Measurements from ENCODE around the gene OSCP1.

The OSCP1 gene

GRCh38 chr1:36467027-36467410 lies 16.8 kb upstream of the OSCP1 start:
- H3K9me3 ChIP-seq: 0 out of 2 replicates have a peak, but pooled peaks cover 2% of the 10 kb centered on the region
- in situ Hi-C loops (cut with MboI; ENCODE audit: low sequenced_read_pairs): no loop called here
- H3K4me1 ChIP-seq: peaks cover 20% of the 10 kb centered on the region
- DNase-seq (ENCODE audit: low spot score in 2 of 2): no peak
- H3K4me3 ChIP-seq: no peak overlapping the region
- H3K36me3 ChIP-seq (replicated peaks): peaks cover 8% of the 10 kb centered on the region
- no peaks in the 10 kb centered on the region for H3K27me3 ChIP-seq (ENCODE audit: low read depth)

- H3K27me3 ChIP-seq (ENCODE audit: low read depth): no peaks in the 10 kb centered on the region
- peaks cover 20% of the 10 kb centered on the region for H3K4me1 ChIP-seq
- 0 out of 2 replicates have a peak, but pooled peaks cover 2% of the 10 kb centered on the region for H3K9me3 ChIP-seq
- peaks cover 13% of the 10 kb centered on the region for H3K36me3 ChIP-seq (replicated peaks)
- no peak for DNase-seq (ENCODE audit: low spot score in 2 of 2)
- in situ Hi-C loops (cut with MboI; ENCODE audit: low sequenced_read_pairs): no loop called here
- H3K4me3 ChIP-seq: no peak overlapping the region
Measured at GRCh38 chr1:36466370-36467026, 16.2 kb upstream of the OSCP1 start.

GRCh38 chr1:36465731-36466369 lies 15.6 kb upstream of the OSCP1 start:
- no peak for DNase-seq (ENCODE audit: low spot score in 2 of 2)
- H3K4me3 ChIP-seq: no peak overlapping the region
- H3K36me3 ChIP-seq (replicated peaks): peaks cover 19% of the 10 kb centered on the region
- H3K9me3 ChIP-seq: 0 out of 2 replicates have a peak, but pooled peaks cover 2% of the 10 kb centered on the region
- in situ Hi-C loops (cut with MboI; ENCODE audit: low sequenced_read_pairs): no loop called here
- peaks cover 20% of the 10 kb centered on the region for H3K4me1 ChIP-seq
- no peaks in the 10 kb centered on the region for H3K27me3 ChIP-seq (ENCODE audit: low read depth)

GRCh38 chr1:36464605-36465393 lies 14.5 kb upstream of the OSCP1 start:
- H3K4me3 ChIP-seq: peak overlapping the region; percentile 99
- H3K27me3 ChIP-seq (ENCODE audit: low read depth): no peaks in the 10 kb centered on the region
- 0 out of 2 replicates have a peak, but pooled peaks cover 2% of the 10 kb centered on the region for H3K9me3 ChIP-seq
- in situ Hi-C loops (cut with MboI; ENCODE audit: low sequenced_read_pairs): no loop called here
- H3K4me1 ChIP-seq: peaks cover 20% of the 10 kb centered on the region
- H3K36me3 ChIP-seq (replicated peaks): peaks cover 30% of the 10 kb centered on the region
- no peak for DNase-seq (ENCODE audit: low spot score in 2 of 2)

DNA sequence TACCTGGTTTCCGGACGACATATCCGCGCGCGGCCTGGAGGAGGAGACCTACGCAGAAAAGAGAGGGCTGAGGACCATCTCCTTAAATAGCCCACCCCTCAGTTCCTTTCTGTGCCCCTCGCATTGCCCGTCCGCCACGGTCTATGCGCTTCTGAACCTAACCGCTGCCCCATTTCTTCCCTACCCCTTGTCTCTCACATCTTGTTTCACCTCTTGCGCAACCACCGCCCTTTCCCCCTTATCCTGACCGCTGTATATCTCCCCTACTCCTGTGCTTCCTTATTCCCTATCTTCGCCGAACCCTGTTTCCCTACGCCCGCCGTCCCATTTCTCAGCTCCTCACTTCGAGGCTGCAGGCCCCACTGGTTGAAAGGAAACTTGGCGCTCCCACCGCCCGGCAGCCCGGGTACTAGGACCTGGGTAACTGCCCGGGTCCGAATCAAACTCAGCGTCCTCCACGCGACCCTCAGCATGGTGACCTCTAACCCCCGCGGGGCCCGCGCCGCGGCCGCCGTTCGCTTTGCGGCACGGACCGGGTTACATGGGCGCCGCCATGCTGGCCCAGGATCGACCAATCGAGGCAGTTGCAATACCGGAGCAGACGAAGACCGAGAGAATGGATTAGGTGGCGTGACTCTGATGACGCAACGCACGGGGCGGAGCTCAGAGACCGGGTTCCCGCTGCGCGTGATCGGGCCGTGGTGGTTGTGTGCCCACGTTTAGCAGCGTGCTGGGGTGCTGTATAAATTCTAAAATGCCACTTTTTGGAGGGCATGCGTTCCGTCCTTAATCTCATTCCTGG lies 13.8 kb upstream of the OSCP1 start, which contains the start of gene MRPS15:
TSS of gene MRPS15 (minus strand) at position 582 of the 802 bp plus-strand sequence. CDS start at position 473, 109 bp downstream.
- Histone ChIP-seq H3K36me3 (replicated peaks) (peaks cover 34% of the 10 kb centered on the region), H3K4me1 (peaks cover 20% of the 10 kb centered on the region), H3K9me3 (0 out of 2 replicates have a peak, but pooled peaks cover 2% of the 10 kb centered on the region), H3K27me3 (ENCODE audit: low read depth) (no peaks in the 10 kb centered on the region), H3K4me3 (peak within 1 kb of the TSS; percentile 99)
- DNase-seq (ENCODE audit: low spot score in 2 of 2): peak; percentile 92 to 95
- in situ Hi-C loops (cut with MboI; ENCODE audit: low sequenced_read_pairs): no loop called here

DNA sequence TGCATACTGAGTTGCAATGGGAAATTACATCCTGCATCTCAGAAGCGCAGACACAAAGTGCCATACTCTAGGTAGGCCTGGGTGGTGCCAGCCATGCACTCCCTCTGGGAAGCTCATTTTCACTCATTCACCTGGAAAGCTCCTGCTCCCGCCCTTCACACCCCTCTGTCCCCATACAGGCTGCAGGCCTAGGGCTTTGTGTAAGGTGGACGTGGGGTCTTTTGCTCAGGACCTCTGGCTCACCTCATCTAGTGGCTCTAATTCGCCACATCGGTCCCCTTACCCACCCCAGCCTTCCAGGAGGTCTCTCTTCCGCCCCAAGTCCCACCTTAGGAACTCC lies 13.2 kb upstream of the OSCP1 start:
- Histone ChIP-seq H3K27me3 (ENCODE audit: low read depth) (no peaks in the 10 kb centered on the region), H3K4me3 (peak overlapping the region; percentile 99), H3K36me3 (replicated peaks) (peaks cover 40% of the 10 kb centered on the region), H3K4me1 (peaks cover 20% of the 10 kb centered on the region), H3K9me3 (0 out of 2 replicates have a peak, but pooled peaks cover 2% of the 10 kb centered on the region)
- DNase-seq (ENCODE audit: low spot score in 2 of 2): no peak
- in situ Hi-C loops (cut with MboI; ENCODE audit: low sequenced_read_pairs): no loop called here

- Histone ChIP-seq H3K4me3 (no peak overlapping the region), H3K36me3 (replicated peaks) (peaks cover 80% of the 10 kb centered on the region), H3K27me3 (ENCODE audit: low read depth) (no peaks in the 10 kb centered on the region), H3K9me3 (no peaks in the 10 kb centered on the region), H3K4me1 (peaks cover 3% of the 10 kb centered on the region; the same call in 1 of the 2 replicates)
- in situ Hi-C loops (cut with MboI; ENCODE audit: low sequenced_read_pairs): no loop called here
- DNase-seq (ENCODE audit: low spot score in 2 of 2): no peak
Measured at GRCh38 chr1:36458910-36459309, 8.7 kb upstream of the OSCP1 start.

DNA sequence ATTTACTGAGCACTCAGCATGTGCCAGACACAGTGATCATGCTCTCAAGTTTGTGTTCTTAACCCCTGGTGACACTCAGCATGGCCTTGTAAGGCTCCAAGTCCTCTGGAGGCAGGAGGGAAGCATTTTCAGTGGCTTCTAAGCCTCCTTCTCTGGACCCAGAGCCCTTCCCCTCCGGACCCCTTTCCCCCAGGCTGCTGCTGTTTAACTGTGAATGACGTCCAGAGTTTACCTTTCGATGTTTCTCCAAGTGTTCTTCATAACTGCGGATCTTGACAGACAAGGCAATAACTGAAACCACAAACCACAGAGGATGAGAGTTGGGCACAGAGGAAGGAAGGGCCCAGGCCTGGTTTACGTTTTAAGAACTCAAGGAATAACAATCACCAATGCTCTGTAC lies 7.4 kb upstream of the OSCP1 start:
- H3K9me3 ChIP-seq: no peaks in the 10 kb centered on the region
- in situ Hi-C loops (cut with MboI; ENCODE audit: low sequenced_read_pairs): no loop called here
- peaks cover 79% of the 10 kb centered on the region for H3K36me3 ChIP-seq (replicated peaks)
- H3K27me3 ChIP-seq (ENCODE audit: low read depth): no peaks in the 10 kb centered on the region
- no peak overlapping the region for H3K4me3 ChIP-seq
- no peaks in the 10 kb centered on the region for H3K4me1 ChIP-seq
- DNase-seq (ENCODE audit: low spot score in 2 of 2): no peak

- H3K4me1 ChIP-seq: no peaks in the 10 kb centered on the region
- no peak for DNase-seq (ENCODE audit: low spot score in 2 of 2)
- no peaks in the 10 kb centered on the region for H3K27me3 ChIP-seq (ENCODE audit: low read depth)
- H3K4me3 ChIP-seq: no peak overlapping the region
- no peaks in the 10 kb centered on the region for H3K9me3 ChIP-seq
- peaks cover 69% of the 10 kb centered on the region for H3K36me3 ChIP-seq (replicated peaks)
- in situ Hi-C loops (cut with MboI; ENCODE audit: low sequenced_read_pairs): no loop called here
Measured at GRCh38 chr1:36456391-36456928, 6.2 kb upstream of the OSCP1 start.

DNA sequence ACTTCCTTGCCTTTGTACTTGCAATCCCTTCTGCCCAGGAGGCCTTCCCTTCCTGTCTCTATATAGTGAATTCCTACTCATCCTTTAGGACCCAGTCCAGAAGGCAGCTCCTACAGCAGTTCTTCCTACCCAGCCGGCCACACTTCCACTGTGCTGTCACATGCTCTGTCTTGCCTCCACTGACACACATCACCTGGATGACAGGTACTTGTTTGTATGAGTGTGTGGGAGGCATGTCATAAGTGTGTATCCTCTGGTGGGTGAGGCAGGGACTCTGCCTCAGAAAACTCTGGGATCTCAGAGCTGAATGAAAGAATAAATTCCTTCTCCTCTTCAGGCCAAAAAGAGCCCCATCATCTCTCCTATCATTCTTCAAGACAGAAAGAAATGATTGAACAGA lies 5.1 kb upstream of the OSCP1 start:
- Histone ChIP-seq H3K27me3 (ENCODE audit: low read depth) (no peaks in the 10 kb centered on the region), H3K4me1 (no peaks in the 10 kb centered on the region), H3K9me3 (no peaks in the 10 kb centered on the region), H3K4me3 (no peak overlapping the region), H3K36me3 (replicated peaks) (peaks cover 58% of the 10 kb centered on the region)
- in situ Hi-C loops (cut with MboI; ENCODE audit: low sequenced_read_pairs): no loop called here
- DNase-seq (ENCODE audit: low spot score in 2 of 2): no peak

DNA sequence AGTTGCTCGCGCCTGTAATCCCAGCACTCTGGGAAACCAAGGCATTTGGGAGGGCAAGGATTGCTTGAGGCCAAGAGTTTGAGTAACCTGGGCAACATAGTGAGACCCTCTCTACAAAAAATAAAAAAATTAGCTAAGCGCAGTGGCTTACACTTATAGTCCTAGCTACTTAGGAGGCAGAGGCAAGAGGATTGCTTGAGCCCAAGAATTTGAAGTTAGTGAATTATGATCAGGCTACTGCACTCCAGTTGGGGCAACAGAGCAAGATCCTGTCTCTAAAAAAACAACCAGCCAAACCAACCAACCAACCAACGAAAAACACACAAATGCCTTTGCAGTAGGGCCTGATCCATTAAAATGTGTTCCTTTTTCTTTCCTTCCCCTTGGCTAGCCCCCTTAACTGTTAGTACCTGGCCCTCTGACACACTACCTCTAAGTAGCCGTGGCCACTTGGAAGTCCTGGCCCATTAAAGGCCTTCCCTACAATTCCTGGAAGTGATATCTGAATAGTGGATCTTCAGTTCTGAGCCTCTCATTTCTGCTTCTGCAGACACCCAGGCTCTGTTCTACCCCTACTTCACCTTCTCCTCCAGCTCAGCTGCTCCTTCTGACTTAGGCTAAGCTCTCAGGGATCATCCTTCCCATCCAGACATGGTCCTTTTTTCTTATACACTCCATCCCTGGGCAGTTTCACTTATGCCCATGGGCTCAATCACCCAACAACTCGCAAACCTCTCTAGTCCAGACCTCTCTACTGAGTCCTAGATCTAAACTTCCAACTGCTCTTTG lies 3.5 kb upstream of the OSCP1 start:
- H3K9me3 ChIP-seq: no peaks in the 10 kb centered on the region
- in situ Hi-C loops (cut with MboI; ENCODE audit: low sequenced_read_pairs): no loop called here

GRCh38 chr1:36453051-36453450 lies 2.8 kb upstream of the OSCP1 start:
- Histone ChIP-seq H3K9me3 (no peaks in the 10 kb centered on the region), H3K27me3 (ENCODE audit: low read depth) (no peaks in the 10 kb centered on the region), H3K4me1 (peaks cover 12% of the 10 kb centered on the region), H3K36me3 (replicated peaks) (peaks cover 38% of the 10 kb centered on the region), H3K4me3 (no peak overlapping the region)
- in situ Hi-C loops (cut with MboI; ENCODE audit: low sequenced_read_pairs): no loop called here
- no peak for DNase-seq (ENCODE audit: low spot score in 2 of 2)

More for the DNA sequence above, 3.5 kb upstream of the OSCP1 start:
- Histone ChIP-seq H3K36me3 (replicated peaks) (peaks cover 46% of the 10 kb centered on the region), H3K4me3 (no peak overlapping the region), H3K4me1 (peaks cover 6% of the 10 kb centered on the region), H3K27me3 (ENCODE audit: low read depth) (no peaks in the 10 kb centered on the region)
- no peak for DNase-seq (ENCODE audit: low spot score in 2 of 2)

Measured in HAP-1 (cell line).